ENCODE data around the gene SLC17A7.

GRCh38 chr19:49450405-49450804 is 9.1 kb upstream of the SLC17A7 start:
- no peak for TF ChIP-seq CTCF (conservative IDR thresholded peaks at IDR 0.05 in 1 of 2, IDR thresholded peaks at IDR 0.05 in 1 of 2; ENCODE audit: low read depth in 1 of 2, low read length in 2 of 2)
- TF ChIP-seq EZH2 (IDR thresholded peaks at IDR 0.05; ENCODE audit: low read length, missing control alignments): no peak

All from fibroblast of lung (primary cell).